Trophoblast cell (in vitro differentiated cells and primary cell): Measurements from ENCODE around the gene ZNF256.

Experiments used
- DNase-seq, 2 donors: peaks; one replicate each; pipeline ENCODE4 v3.0.0-alpha.2; 2016
- H2AFZ ChIP-seq: 2 replicates; pipeline ENCODE4 v1.6.1; 2013; ENCODE audit warnings: low read length, moderate library complexity, mild to moderate bottlenecking; ENCODE audit not compliant: insufficient read depth, poor library complexity
- H2AK5ac ChIP-seq: 2 replicates; pipeline ENCODE4 v1.6.1; 2013; ENCODE audit warnings: mild to moderate bottlenecking, low read length
- H2BK120ac ChIP-seq: 2 replicates; pipeline ENCODE4 v1.6.1; 2013; ENCODE audit warnings: low read length, mild to moderate bottlenecking, moderate library complexity; ENCODE audit not compliant: insufficient read depth, poor library complexity
- H2BK12ac ChIP-seq: 2 replicates; pipeline ENCODE4 v1.6.1; 2013; ENCODE audit warnings: mild to moderate bottlenecking, low read length, moderate library complexity
- H2BK5ac ChIP-seq: 2 replicates; pipeline ENCODE4 v1.6.1; 2013; ENCODE audit warnings: low read length, low read depth, moderate library complexity, mild to moderate bottlenecking; ENCODE audit not compliant: poor library complexity
- H3K14ac ChIP-seq: 2 replicates; pipeline ENCODE4 v1.6.1; 2013; ENCODE audit warnings: mild to moderate bottlenecking, low read length
- H3K18ac ChIP-seq: 2 replicates; pipeline ENCODE4 v1.6.1; 2013; ENCODE audit warnings: mild to moderate bottlenecking, low read length
- H3K23ac ChIP-seq: 2 replicates; pipeline ENCODE4 v1.6.1; 2013; ENCODE audit warnings: low read length
- H3K27ac ChIP-seq: 2 replicates; pipeline ENCODE4 v1.5.1; 2013; ENCODE audit warnings: low read depth, mild to moderate bottlenecking, inconsistent platforms, low read length, moderate library complexity
- H3K27me3 ChIP-seq: 2 replicates; pipeline ENCODE4 v1.6.1; 2013; ENCODE audit warnings: inconsistent platforms, mild to moderate bottlenecking, low read length, moderate library complexity; ENCODE audit not compliant: insufficient read depth
- H3K36me3 ChIP-seq, 2 experiments: 1 replicate in 1 of 2; 2 replicates in 1 of 2; pipeline ENCODE4 v1.6.1; 2013; ENCODE audit warnings: low read length in 2 of 2, mild to moderate bottlenecking in 2 of 2, moderate library complexity in 1 of 2; ENCODE audit not compliant: insufficient read depth in 2 of 2, control insufficient read depth in 1 of 2
- H3K4ac ChIP-seq: 2 replicates; pipeline ENCODE4 v1.6.1; 2013; ENCODE audit warnings: low read depth, mild to moderate bottlenecking, low read length, moderate library complexity
- H3K4me1 ChIP-seq, 2 experiments: 1 replicate in 1 of 2; 2 replicates in 1 of 2; pipeline ENCODE4 v1.6.1; 2013; ENCODE audit warnings: low read length in 2 of 2, mild to moderate bottlenecking in 2 of 2, moderate library complexity in 1 of 2; ENCODE audit not compliant: insufficient read depth in 2 of 2, control insufficient read depth in 1 of 2
- H3K4me2 ChIP-seq: 2 replicates; pipeline ENCODE4 v1.6.1; 2013; ENCODE audit warnings: inconsistent platforms, mild to moderate bottlenecking, low read length, moderate library complexity
- H3K4me3 ChIP-seq: 2 replicates; pipeline ENCODE4 v1.5.1; 2013; ENCODE audit warnings: mild to moderate bottlenecking, low read depth, low read length, inconsistent platforms
- H3K79me1 ChIP-seq: one replicate; pipeline ENCODE4 v1.6.1; 2013; ENCODE audit warnings: low read length
- H3K79me2 ChIP-seq: 2 replicates; pipeline ENCODE4 v1.6.1; 2013; ENCODE audit warnings: low read length, mild to moderate bottlenecking; ENCODE audit not compliant: control insufficient read depth, insufficient read depth, poor library complexity
- H3K9ac ChIP-seq: 2 replicates; pipeline ENCODE4 v1.6.1; 2013; ENCODE audit warnings: mild to moderate bottlenecking, low read length
- H3K9me3 ChIP-seq: 2 replicates; pipeline ENCODE4 v1.6.1; 2013; ENCODE audit warnings: low read depth, mild to moderate bottlenecking, control low read depth, inconsistent platforms, low read length; ENCODE audit not compliant: insufficient read depth
- H4K12ac ChIP-seq: 2 replicates; pipeline ENCODE4 v1.6.1; 2013; ENCODE audit warnings: low read depth, mild to moderate bottlenecking, low read length, moderate library complexity
- H4K8ac ChIP-seq: 2 replicates; pipeline ENCODE4 v1.6.1; 2013; ENCODE audit warnings: low read depth, mild to moderate bottlenecking, low read length, moderate library complexity
- H4K91ac ChIP-seq: one replicate; pipeline ENCODE4 v1.6.1; 2013; ENCODE audit warnings: low read depth, mild to moderate bottlenecking, low read length, moderate library complexity
- WGBS: extraction: QIAGEN DNeasy Blood & Tissue Kit; methylation state at CpG from one replicate; pipeline ENCODE4 v1.1.7; 2013; ENCODE audit warnings: missing lambda C conversion rate; ENCODE audit not compliant: insufficient read length, insufficient coverage; ENCODE audit errors: extremely low coverage; 5-methylcytosine and 5-hydroxymethylcytosine counted together

Gene ZNF256

DNA sequence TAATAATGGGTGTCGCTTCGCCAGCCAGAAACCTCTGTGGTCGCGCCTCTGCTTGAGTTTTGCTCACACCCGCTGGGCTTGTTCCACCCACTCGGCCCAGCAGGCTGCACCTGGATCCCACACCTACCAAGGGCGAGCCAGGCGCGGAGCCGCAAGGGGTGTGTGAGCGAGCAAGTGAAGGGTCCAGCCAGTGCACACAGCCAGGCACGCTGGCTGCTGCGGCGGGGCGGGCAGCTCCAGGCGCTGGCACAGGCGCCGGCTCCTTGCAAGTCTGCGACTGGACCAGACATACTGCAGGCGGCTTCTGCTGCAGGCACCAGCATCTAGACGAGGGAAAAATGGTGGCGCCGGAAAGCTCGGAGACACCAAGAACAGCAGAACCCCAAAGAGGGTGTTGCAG is 1.8 kb upstream of the ZNF256 start:
- H2BK120ac ChIP-seq, result no peak overlapping the region
- no peak overlapping the region for H3K9ac ChIP-seq
- no peak overlapping the region for H4K8ac ChIP-seq
- no peak overlapping the region for H4K12ac ChIP-seq
- peaks cover 28% of the 10 kb centered on the region for H3K9me3 ChIP-seq
- peaks cover 8% of the 10 kb centered on the region for H3K79me2 ChIP-seq
- no peak overlapping the region for H3K4ac ChIP-seq
- H2AFZ ChIP-seq, result no peak overlapping the region
- H3K4me2 ChIP-seq, result no peak overlapping the region
- no peak overlapping the region for H2AK5ac ChIP-seq
- H3K36me3 ChIP-seq, result peaks cover 0 to 2% of the 10 kb centered on the region in 2 experiments
- H3K23ac ChIP-seq, result no peak overlapping the region
- H3K18ac ChIP-seq, result no peak overlapping the region
- H3K14ac ChIP-seq, result no peak overlapping the region
- H4K91ac ChIP-seq, result no peak overlapping the region
- no peak overlapping the region for H3K27ac ChIP-seq
- H2BK12ac ChIP-seq, result no peak overlapping the region
- H3K4me1 ChIP-seq, result peaks cover 7 to 8% of the 10 kb centered on the region in 2 experiments
- H2BK5ac ChIP-seq, result no peak overlapping the region
- no CpG with 5 or more reads among the region's 24 CpGs for WGBS
- H3K4me3 ChIP-seq, result no peak overlapping the region
- peaks cover 3% of the 10 kb centered on the region for H3K79me1 ChIP-seq
- DNase-seq, result no peak
- H3K27me3 ChIP-seq, result no peaks in the 10 kb centered on the region

GRCh38 chr19:57947088-57947418 is 453 bp downstream of the ZNF256 start:
- Histone ChIP-seq H3K79me1 (peaks cover 3% of the 10 kb centered on the region), H3K27ac (no peak overlapping the region), H3K27me3 (no peaks in the 10 kb centered on the region), H3K18ac (no peak overlapping the region), H3K4ac (peak overlapping the region; percentile 49), H4K8ac (peak overlapping the region; percentile 89), H2AK5ac (peak overlapping the region; percentile 20), H3K9me3 (peaks cover 17% of the 10 kb centered on the region), H3K23ac (no peak overlapping the region), H3K4me3 (peak overlapping the region; percentile 97), H3K14ac (peak overlapping the region; percentile 71), H3K4me2 (peak overlapping the region; percentile 85), H2BK5ac (peak overlapping the region; percentile 74), H2BK12ac (no peak overlapping the region), H3K36me3 (peaks cover 3 to 19% of the 10 kb centered on the region in 2 experiments), H4K91ac (peak overlapping the region; percentile 50), H3K4me1 (peaks cover 7 to 8% of the 10 kb centered on the region in 2 experiments), H3K79me2 (peaks cover 8% of the 10 kb centered on the region), H2BK120ac (peak overlapping the region; percentile 20), H2AFZ (peak overlapping the region; percentile 78), H3K9ac (peak overlapping the region; percentile 86), H4K12ac (peak overlapping the region; percentile 49)
- DNase-seq, result no peak
- no CpG with 5 or more reads among the region's 18 CpGs for WGBS

DNA sequence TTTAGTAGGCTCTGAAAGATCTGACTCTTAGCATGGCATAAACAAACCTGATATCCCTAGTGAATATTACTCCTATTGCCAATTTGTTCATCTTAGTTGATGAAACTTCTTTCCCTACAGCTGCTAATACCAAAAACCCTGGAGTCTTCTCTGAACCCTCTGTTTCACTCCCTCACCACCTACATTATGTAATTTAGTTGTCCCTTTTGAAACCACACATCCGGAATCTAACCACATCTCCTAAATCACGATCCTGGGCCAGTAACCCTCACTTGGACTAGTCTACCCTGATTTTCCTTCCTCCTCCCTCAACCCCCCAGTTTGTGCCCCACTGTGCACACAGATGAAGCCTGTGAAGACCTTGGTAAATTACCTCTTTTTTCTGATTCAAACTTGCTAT is 1.2 kb downstream of the ZNF256 start:
- Histone ChIP-seq H3K9ac (no peak overlapping the region), H3K23ac (no peak overlapping the region), H3K9me3 (peaks cover 17% of the 10 kb centered on the region), H2BK120ac (no peak overlapping the region), H2AK5ac (no peak overlapping the region), H3K27ac (no peak overlapping the region), H2AFZ (no peak overlapping the region), H3K4ac (peak overlapping the region; percentile 88), H3K36me3 (peaks cover 3 to 26% of the 10 kb centered on the region in 2 experiments), H3K14ac (no peak overlapping the region), H2BK5ac (no peak overlapping the region), H2BK12ac (no peak overlapping the region), H3K27me3 (no peaks in the 10 kb centered on the region), H3K4me1 (peaks cover 7 to 8% of the 10 kb centered on the region in 2 experiments), H3K18ac (no peak overlapping the region), H4K8ac (no peak overlapping the region), H3K79me2 (peaks cover 8% of the 10 kb centered on the region), H3K79me1 (peaks cover 3% of the 10 kb centered on the region), H3K4me3 (peak overlapping the region; percentile 97), H4K91ac (no peak overlapping the region), H3K4me2 (peak overlapping the region; percentile 85), H4K12ac (no peak overlapping the region)
- no peak for DNase-seq
- WGBS, result no CpG with 5 or more reads among the region's 2 CpGs

DNA sequence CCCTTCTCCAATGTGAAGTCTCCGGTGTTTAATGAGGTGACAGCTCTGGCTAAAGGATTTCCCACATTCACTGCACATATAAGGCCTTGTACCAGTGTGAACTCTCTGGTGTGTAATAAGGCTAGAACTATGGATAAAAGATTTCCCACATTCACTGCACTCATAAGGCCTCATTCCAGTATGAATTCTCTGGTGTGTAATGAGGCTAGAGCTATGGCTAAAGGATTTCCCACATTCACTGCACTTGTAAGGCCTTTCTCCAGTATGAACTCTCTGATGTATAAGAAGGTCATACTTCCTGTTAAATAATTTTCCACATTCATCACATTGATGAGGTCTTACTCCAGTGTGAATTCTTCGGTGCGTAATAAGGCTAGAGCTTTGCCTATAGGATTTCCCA is 5.9 kb downstream of the ZNF256 start:
- Histone ChIP-seq H3K4me3 (no peak overlapping the region), H3K23ac (no peak overlapping the region), H3K36me3 (peaks cover 3 to 32% of the 10 kb centered on the region in 2 experiments), H4K91ac (no peak overlapping the region), H3K9ac (no peak overlapping the region), H3K4me2 (no peak overlapping the region), H3K9me3 (no peaks in the 10 kb centered on the region), H3K4ac (no peak overlapping the region), H2AK5ac (no peak overlapping the region), H2BK12ac (no peak overlapping the region), H2BK120ac (no peak overlapping the region), H3K27me3 (no peaks in the 10 kb centered on the region), H3K4me1 (peaks cover 3% of the 10 kb centered on the region in 2 experiments), H3K27ac (no peak overlapping the region), H3K18ac (no peak overlapping the region), H3K14ac (no peak overlapping the region), H2BK5ac (no peak overlapping the region), H2AFZ (no peak overlapping the region), H3K79me2 (peaks cover 3% of the 10 kb centered on the region), H4K12ac (no peak overlapping the region), H3K79me1 (no peaks in the 10 kb centered on the region), H4K8ac (no peak overlapping the region)
- no peak for DNase-seq
- no CpG with 5 or more reads among the region's 3 CpGs for WGBS
